Measurements from ENCODE around the gene THRA. TPM values are rescaled to one million over a fixed set of nuclear protein-coding genes. Genes with fewer than 3 reads are reported as not detected.

THRA gene, protein sequence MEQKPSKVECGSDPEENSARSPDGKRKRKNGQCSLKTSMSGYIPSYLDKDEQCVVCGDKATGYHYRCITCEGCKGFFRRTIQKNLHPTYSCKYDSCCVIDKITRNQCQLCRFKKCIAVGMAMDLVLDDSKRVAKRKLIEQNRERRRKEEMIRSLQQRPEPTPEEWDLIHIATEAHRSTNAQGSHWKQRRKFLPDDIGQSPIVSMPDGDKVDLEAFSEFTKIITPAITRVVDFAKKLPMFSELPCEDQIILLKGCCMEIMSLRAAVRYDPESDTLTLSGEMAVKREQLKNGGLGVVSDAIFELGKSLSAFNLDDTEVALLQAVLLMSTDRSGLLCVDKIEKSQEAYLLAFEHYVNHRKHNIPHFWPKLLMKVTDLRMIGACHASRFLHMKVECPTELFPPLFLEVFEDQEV
- total RNA-seq: 35.8 and 67.6 TPM in 2 replicates

DNA sequence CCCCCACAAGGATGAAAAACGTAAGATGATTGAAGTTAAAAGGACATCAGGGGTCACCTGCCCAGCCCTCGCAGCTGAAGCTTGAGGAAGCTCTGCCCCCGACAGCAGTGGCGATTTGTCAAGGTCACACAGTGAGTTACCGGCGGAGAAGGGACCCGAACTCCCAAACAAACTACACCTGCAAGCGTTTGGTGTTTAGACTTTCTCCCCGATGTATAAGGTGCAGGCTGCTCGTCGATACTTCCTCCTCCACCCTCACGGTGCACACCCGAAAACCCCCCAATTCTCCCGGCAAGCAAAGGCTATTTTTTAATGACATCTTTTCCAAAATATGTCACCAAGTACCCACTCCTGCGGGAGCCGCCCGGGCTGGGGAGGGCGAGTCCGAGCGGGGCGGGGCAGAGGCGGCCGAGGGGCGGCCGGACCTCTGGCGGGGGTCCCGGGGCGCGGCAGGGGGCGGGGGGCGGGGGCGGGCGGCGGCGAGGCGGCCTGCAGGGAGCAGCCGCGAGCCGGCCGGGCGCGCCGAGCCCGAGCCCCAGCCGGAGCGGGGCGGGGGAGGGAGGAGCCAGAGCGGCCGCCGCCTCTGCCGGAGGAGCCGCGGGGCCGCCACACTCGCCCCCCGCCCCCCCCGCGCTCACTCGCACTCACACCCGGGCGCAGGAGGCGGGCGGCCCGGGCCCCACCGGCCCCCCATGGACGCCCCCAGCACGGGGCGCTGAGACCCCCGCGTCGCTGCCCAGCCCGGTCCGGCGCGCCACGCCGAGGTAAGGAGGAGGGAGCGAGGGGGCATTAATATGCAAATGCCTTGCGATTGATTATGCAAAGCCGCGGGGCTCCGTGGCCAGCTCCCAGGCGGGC, at the start of gene THRA:
Gene THRA (plus strand): TSS at position 637 of the 858 bp plus-strand sequence. CDS start 11,524 bp downstream, outside the sequence.

DNA sequence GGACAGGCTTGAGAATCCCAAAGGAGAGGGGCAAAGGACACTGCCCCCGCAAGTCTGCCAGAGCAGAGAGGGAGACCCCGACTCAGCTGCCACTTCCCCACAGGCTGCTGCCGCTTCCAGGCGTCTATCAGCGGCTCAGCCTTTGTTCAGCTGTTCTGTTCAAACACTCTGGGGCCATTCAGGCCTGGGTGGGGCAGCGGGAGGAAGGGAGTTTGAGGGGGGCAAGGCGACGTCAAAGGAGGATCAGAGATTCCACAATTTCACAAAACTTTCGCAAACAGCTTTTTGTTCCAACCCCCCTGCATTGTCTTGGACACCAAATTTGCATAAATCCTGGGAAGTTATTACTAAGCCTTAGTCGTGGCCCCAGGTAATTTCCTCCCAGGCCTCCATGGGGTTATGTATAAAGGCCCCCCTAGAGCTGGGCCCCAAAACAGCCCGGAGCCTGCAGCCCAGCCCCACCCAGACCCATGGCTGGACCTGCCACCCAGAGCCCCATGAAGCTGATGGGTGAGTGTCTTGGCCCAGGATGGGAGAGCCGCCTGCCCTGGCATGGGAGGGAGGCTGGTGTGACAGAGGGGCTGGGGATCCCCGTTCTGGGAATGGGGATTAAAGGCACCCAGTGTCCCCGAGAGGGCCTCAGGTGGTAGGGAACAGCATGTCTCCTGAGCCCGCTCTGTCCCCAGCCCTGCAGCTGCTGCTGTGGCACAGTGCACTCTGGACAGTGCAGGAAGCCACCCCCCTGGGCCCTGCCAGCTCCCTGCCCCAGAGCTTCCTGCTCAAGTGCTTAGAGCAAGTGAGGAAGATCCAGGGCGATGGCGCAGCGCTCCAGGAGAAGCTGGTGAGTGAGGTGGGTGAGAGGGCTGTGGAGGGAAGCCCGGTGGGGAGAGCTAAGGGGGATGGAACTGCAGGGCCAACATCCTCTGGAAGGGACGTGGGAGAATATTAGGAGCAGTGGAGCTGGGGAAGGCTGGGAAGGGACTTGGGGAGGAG, 47.5 kb upstream of the THRA start, which contains the start of gene CSF3:
Gene CSF3 (plus strand): TSS at position 436 of the 993 bp plus-strand sequence. CDS start 35 bp downstream, at position 471.

DNA sequence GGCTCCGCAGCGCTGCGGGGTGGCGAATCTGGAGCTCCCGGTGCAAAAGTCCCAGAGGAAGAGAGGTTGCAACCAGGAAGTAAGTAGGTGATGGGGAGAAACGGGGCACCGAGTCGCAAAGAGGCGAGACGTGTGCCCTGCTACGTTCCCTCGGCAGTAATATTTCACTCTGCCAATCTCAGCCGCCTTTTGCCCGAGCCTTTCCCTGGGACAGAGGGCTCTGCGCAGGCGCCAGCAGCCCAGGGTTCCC, 37.6 kb downstream of the THRA start, which contains the start of gene NR1D1:
Gene NR1D1 (minus strand): TSS at position 171 of the 250 bp plus-strand sequence. CDS start 495 bp downstream, outside the sequence.

DNA sequence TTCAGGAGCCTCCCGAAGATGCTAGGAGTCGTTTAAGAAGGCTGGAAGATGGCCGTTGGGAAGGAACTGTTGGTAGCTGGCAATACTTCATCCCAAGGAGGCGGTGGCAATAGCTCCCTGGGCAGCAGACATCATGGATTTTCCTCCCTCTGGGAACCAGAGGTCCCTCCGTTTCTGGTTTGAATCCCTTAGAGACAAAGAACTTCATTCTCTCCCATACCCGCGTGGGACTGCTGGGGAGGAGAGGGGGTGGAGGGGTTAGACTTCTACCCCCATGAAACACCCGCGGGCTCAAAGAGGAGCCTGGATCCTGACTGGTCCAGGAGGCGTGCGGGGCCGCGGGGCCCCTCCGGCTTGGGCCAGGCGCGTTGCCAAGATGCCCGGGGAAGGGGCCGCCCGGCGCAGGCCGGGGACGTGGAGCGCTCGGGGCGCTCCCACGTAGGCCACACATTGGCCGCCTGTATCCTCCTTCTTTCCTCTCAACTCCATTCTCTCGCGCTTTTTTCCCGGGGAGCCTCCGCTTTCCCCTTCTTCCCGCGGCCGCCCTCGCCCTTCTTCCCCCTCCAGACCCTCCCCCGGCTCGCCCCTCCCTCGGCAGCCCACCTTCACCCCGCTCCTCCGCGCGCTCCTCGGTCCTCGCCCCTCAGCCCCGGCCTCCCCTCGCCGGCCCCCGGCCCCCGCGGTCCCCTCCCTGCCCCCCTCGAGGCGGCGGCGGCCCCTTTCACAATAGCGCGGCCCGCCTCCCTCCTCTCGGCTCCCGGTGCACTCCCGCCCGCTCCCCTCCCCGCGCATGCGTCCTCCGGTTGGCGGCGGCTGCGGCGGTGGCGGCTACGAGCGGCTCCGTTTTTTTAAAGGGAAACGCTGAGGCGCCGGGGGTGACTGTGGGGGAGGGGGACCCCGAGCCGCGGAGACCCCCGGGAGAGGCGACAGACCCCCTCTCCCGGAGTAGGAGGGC, 58.7 kb downstream of the THRA start, which contains the start of gene MSL1:
Gene MSL1 (plus strand): TSS at position 791 of the 955 bp plus-strand sequence. CDS start 642 bp downstream, outside the sequence.

Other genes starting within 250 kb of the THRA start
- 0.33 TPM in 1 of 2 replicates, not detected in the other for gene IKZF3, start 198.7 kb upstream of the THRA start, total RNA-seq
- gene ZPBP2, start 194.8 kb upstream of the THRA start, total RNA-seq: not detected in 2 replicates
- gene GSDMB, start 144.3 kb upstream of the THRA start, total RNA-seq: 7.3 and 8.3 TPM in 2 replicates
- 50.5 and 81.0 TPM in 2 replicates for gene ORMDL3, start 135.4 kb upstream of the THRA start, total RNA-seq
- gene LRRC3C, start 135.2 kb upstream of the THRA start, total RNA-seq: not detected in 2 replicates
- gene GSDMA, start 100.0 kb upstream of the THRA start, total RNA-seq: not detected in 2 replicates
- gene PSMD3, start 82.2 kb upstream of the THRA start, total RNA-seq: 94.0 and 107 TPM in 2 replicates
- gene CSF3, start 47.5 kb upstream of the THRA start, total RNA-seq: 0.33 TPM in 1 of 2 replicates, not detected in the other
- 48.1 and 58.2 TPM in 2 replicates for gene MED24, start 8.6 kb upstream of the THRA start, total RNA-seq
- 1.7 and 6.6 TPM in 2 replicates for gene NR1D1, start 37.6 kb downstream of the THRA start, total RNA-seq
- 48.6 and 54.7 TPM in 2 replicates for gene MSL1, start 59.0 kb downstream of the THRA start, total RNA-seq
- 32.9 and 33.7 TPM in 2 replicates for gene CASC3, start 77.6 kb downstream of the THRA start, total RNA-seq
- 1.2 and 2.5 TPM in 2 replicates for gene RAPGEFL1, start 114.5 kb downstream of the THRA start, total RNA-seq
- gene WIPF2, start 156.3 kb downstream of the THRA start, total RNA-seq: 7.6 and 8.1 TPM in 2 replicates
- 0.99 and 9.0 TPM in 2 replicates for gene CDC6, start 224.9 kb downstream of the THRA start, total RNA-seq
- 8.6 and 14.7 TPM in 2 replicates for gene RARA, start 246.2 kb downstream of the THRA start, total RNA-seq

Measured in smooth muscle cell of trachea (primary cell).